ENCODE measurements around the gene ARHGEF2. TPM values are rescaled to one million over a fixed set of nuclear protein-coding genes. Genes with fewer than 3 reads are reported as not detected.

The ARHGEF2 gene
- total and polyA plus RNA-seq, 2 of the 13 experiments (the other 11 are each of a cell fraction or from before 2014, with no cell fraction given): 16.1 to 32.1 TPM

GRCh38 chr1:155954645-155955044 lies 23.7 kb downstream of the ARHGEF2 start:
- WGBS (ENCODE audit: low lambda C conversion rate): 94% methylated on average over 3 of the region's 3 CpGs
- no peak for TF ChIP-seq ZNF567 (CRISPR knock-in tag; IDR thresholded peaks at IDR 0.05; ENCODE audit: borderline replicate concordance)
- no peak for TF ChIP-seq NBN (conservative IDR thresholded peaks at IDR 0.05)
- TF ChIP-seq PCBP2 (optimal IDR thresholded peaks at IDR 0.05; ENCODE audit: low read depth, low read length, poor library complexity, severe bottlenecking): no peak
- no peak for TF ChIP-seq TGIF2 (CRISPR knock-in tag; IDR thresholded peaks at IDR 0.05)
- no peak for TF ChIP-seq XRCC5 (optimal IDR thresholded peaks at IDR 0.05; ENCODE audit: low read length)
- TF ChIP-seq KAT8 (CRISPR knock-in tag; IDR thresholded peaks at IDR 0.05): no peak
- Histone ChIP-seq H3K9ac (ENCODE audit: insufficient read depth, low read depth, low read length) (no peak overlapping the region), H2AFZ (ENCODE audit: low read length) (no peak overlapping the region), H4K20me1 (ENCODE audit: insufficient read depth, low read length) (no peaks in the 10 kb centered on the region), H3K79me2 (ENCODE audit: insufficient read depth, low read length) (no peaks in the 10 kb centered on the region), H3K27me3 (ENCODE audit: control insufficient read depth in 1 of 2, insufficient read depth in 2 of 2, low read length in 2 of 2) (no peaks in the 10 kb centered on the region), H3K36me3 (replicated peaks in 1 of 2; ENCODE audit: control insufficient read depth in 1 of 2, insufficient read depth in 2 of 2, low read length in 2 of 2) (peaks cover 32 to 71% of the 10 kb centered on the region in 2 experiments), H3K4me2 (ENCODE audit: low read depth, low read length) (no peak overlapping the region), H3K4me1 (ENCODE audit: insufficient read depth, low read length) (no peaks in the 10 kb centered on the region), H3K27ac (ENCODE audit: extremely low read length, insufficient read depth, low read length) (no peak overlapping the region), H3K9me3 (ENCODE audit: low read length) (no peaks in the 10 kb centered on the region), H3K4me3 (replicated peaks in 1 of 3; ENCODE audit: insufficient read depth in 1 of 3, low read depth in 2 of 3, low read length in 3 of 3) (no peak overlapping the region)
- ATAC-seq: no peak
- CTCF ChIA-PET (ENCODE audit: low intra/inter-chr PET ratio, low total read pairs): no interaction called here
- no peak for FAIRE-seq
- BruUV-seq (replicated peaks): no TSS peak
- POLR2A ChIA-PET: interaction anchor here (0.7 to 5.6 kb wide), 2 partner anchors 9 to 54 kb away, joined by 3 to 28 read pairs; no protein-coding TSS in a partner anchor
- intact Hi-C loops (cut with micrococcal nuclease; ENCODE audit: unreplicated experiment) (no loop called here), in situ Hi-C loops (cut with HindIII; ENCODE audit: extremely low pct_ligation_motif_present, low pct_unique_long_range_greater_than_20kb) (no loop called here)
- no peak for DNase-seq (ENCODE audit: low spot score)

GRCh38 chr1:155952505-155952890 lies 25.8 kb downstream of the ARHGEF2 start:
- DNase-seq (ENCODE audit: low spot score): no peak
- ATAC-seq: no peak
- Histone ChIP-seq H4K20me1 (ENCODE audit: insufficient read depth, low read length) (no peaks in the 10 kb centered on the region), H3K4me3 (replicated peaks in 1 of 3; ENCODE audit: insufficient read depth in 1 of 3, low read depth in 2 of 3, low read length in 3 of 3) (no peak overlapping the region), H3K27me3 (ENCODE audit: control insufficient read depth in 1 of 2, insufficient read depth in 2 of 2, low read length in 2 of 2) (no peaks in the 10 kb centered on the region), H3K9me3 (ENCODE audit: low read length) (no peaks in the 10 kb centered on the region), H3K4me1 (ENCODE audit: insufficient read depth, low read length) (no peaks in the 10 kb centered on the region), H2AFZ (ENCODE audit: low read length) (no peak overlapping the region), H3K4me2 (ENCODE audit: low read depth, low read length) (no peak overlapping the region), H3K27ac (ENCODE audit: extremely low read length, insufficient read depth, low read length) (no peak overlapping the region), H3K79me2 (ENCODE audit: insufficient read depth, low read length) (no peaks in the 10 kb centered on the region), H3K9ac (ENCODE audit: insufficient read depth, low read depth, low read length) (no peak overlapping the region), H3K36me3 (replicated peaks in 1 of 2; ENCODE audit: control insufficient read depth in 1 of 2, insufficient read depth in 2 of 2, low read length in 2 of 2) (peaks cover 28 to 64% of the 10 kb centered on the region in 2 experiments)
- in situ Hi-C loops (cut with HindIII; ENCODE audit: extremely low pct_ligation_motif_present, low pct_unique_long_range_greater_than_20kb) (no loop called here), intact Hi-C loops (cut with micrococcal nuclease; ENCODE audit: unreplicated experiment) (no loop called here)
- TF ChIP-seq EEA1 (CRISPR knock-in tag; IDR thresholded peaks at IDR 0.05; ENCODE audit: borderline replicate concordance) (no peak), NFATC3 (CRISPR knock-in tag; IDR thresholded peaks at IDR 0.05) (no peak), TAF1 (CRISPR knock-in tag; IDR thresholded peaks at IDR 0.05) (no peak), MYNN (CRISPR knock-in tag; IDR thresholded peaks at IDR 0.05; ENCODE audit: low read depth) (no peak)
- no TSS peak for BruUV-seq (replicated peaks)
- WGBS (ENCODE audit: low lambda C conversion rate): 95% methylated on average over 8 of the region's 13 CpGs
- ChIA-PET CTCF (ENCODE audit: low intra/inter-chr PET ratio, low total read pairs) (no interaction called here), POLR2A (interaction anchor here (1.1 kb wide), 1 partner anchor 12 kb away, joined by 3 read pairs; no protein-coding TSS in a partner anchor)
- FAIRE-seq: no peak

All from HepG2 (cell line).